Measurements from ENCODE around the gene SLC27A4.

SLC27A4 gene

GRCh38 chr9:128304971-128305288 is 35.4 kb upstream of the SLC27A4 start:
- no peak for DNase-seq (ENCODE audit: low spot score)
- no peak overlapping the region for H3K27ac ChIP-seq (ENCODE audit: poor library complexity, severe bottlenecking)

GRCh38 chr9:128309551-128309950 is 30.8 kb upstream of the SLC27A4 start:
- no peak for ATAC-seq (ENCODE audit: low read depth)
- Histone ChIP-seq H3K4me1 (ENCODE audit: insufficient read depth, poor library complexity, severe bottlenecking) (peaks cover 19% of the 10 kb centered on the region), H3K4me3 (ENCODE audit: severe bottlenecking) (no peak overlapping the region), H3K36me3 (ENCODE audit: low read depth) (peaks cover 40% of the 10 kb centered on the region), H3K27ac (ENCODE audit: poor library complexity, severe bottlenecking) (no peak overlapping the region), H3K9me3 (ENCODE audit: severe bottlenecking) (no peaks in the 10 kb centered on the region), H3K27me3 (ENCODE audit: insufficient read depth, poor library complexity, severe bottlenecking) (no peaks in the 10 kb centered on the region)
- DNase-seq (ENCODE audit: low spot score): no peak
- no peak for TF ChIP-seq CTCF (IDR thresholded peaks at IDR 0.05; ENCODE audit: poor library complexity, severe bottlenecking)

More at GRCh38 chr9:128304971-128305288, 35.4 kb upstream of the SLC27A4 start:
- H3K27me3 ChIP-seq (ENCODE audit: insufficient read depth, poor library complexity, severe bottlenecking): no peaks in the 10 kb centered on the region
- no peak for ATAC-seq (ENCODE audit: low read depth)
- no peak overlapping the region for H3K4me3 ChIP-seq (ENCODE audit: severe bottlenecking)
- no peaks in the 10 kb centered on the region for H3K9me3 ChIP-seq (ENCODE audit: severe bottlenecking)
- no peak for TF ChIP-seq CTCF (IDR thresholded peaks at IDR 0.05; ENCODE audit: poor library complexity, severe bottlenecking)
- H3K4me1 ChIP-seq (ENCODE audit: insufficient read depth, poor library complexity, severe bottlenecking): peaks cover 19% of the 10 kb centered on the region
- H3K36me3 ChIP-seq (ENCODE audit: low read depth): peaks cover 17% of the 10 kb centered on the region

GRCh38 chr9:128310461-128310860 is 29.9 kb upstream of the SLC27A4 start:
- DNase-seq (ENCODE audit: low spot score) (no peak), ATAC-seq (ENCODE audit: low read depth) (no peak)
- Histone ChIP-seq H3K27me3 (ENCODE audit: insufficient read depth, poor library complexity, severe bottlenecking) (no peaks in the 10 kb centered on the region), H3K36me3 (ENCODE audit: low read depth) (peaks cover 49% of the 10 kb centered on the region), H3K27ac (ENCODE audit: poor library complexity, severe bottlenecking) (no peak overlapping the region), H3K9me3 (ENCODE audit: severe bottlenecking) (no peaks in the 10 kb centered on the region), H3K4me1 (ENCODE audit: insufficient read depth, poor library complexity, severe bottlenecking) (peaks cover 19% of the 10 kb centered on the region), H3K4me3 (ENCODE audit: severe bottlenecking) (no peak overlapping the region)
- TF ChIP-seq CTCF (IDR thresholded peaks at IDR 0.05; ENCODE audit: poor library complexity, severe bottlenecking): no peak

- no peak overlapping the region for H3K4me3 ChIP-seq (ENCODE audit: severe bottlenecking)
- ATAC-seq (ENCODE audit: low read depth) (no peak), DNase-seq (ENCODE audit: low spot score) (no peak)
- H3K4me1 ChIP-seq (ENCODE audit: insufficient read depth, poor library complexity, severe bottlenecking): no peaks in the 10 kb centered on the region
- H3K9me3 ChIP-seq (ENCODE audit: severe bottlenecking): no peaks in the 10 kb centered on the region
- H3K36me3 ChIP-seq (ENCODE audit: low read depth): peaks cover 53% of the 10 kb centered on the region
- H3K27ac ChIP-seq (ENCODE audit: poor library complexity, severe bottlenecking): no peak overlapping the region
- no peaks in the 10 kb centered on the region for H3K27me3 ChIP-seq (ENCODE audit: insufficient read depth, poor library complexity, severe bottlenecking)
- TF ChIP-seq CTCF (IDR thresholded peaks at IDR 0.05; ENCODE audit: poor library complexity, severe bottlenecking): no peak
These were observed 25.6 kb upstream of the SLC27A4 start for GRCh38 chr9:128314697-128315096.

GRCh38 chr9:128316421-128316820 is 23.9 kb upstream of the SLC27A4 start:
- no peak for DNase-seq (ENCODE audit: low spot score)
- Histone ChIP-seq H3K9me3 (ENCODE audit: severe bottlenecking) (no peaks in the 10 kb centered on the region), H3K27ac (ENCODE audit: poor library complexity, severe bottlenecking) (no peak overlapping the region), H3K4me1 (ENCODE audit: insufficient read depth, poor library complexity, severe bottlenecking) (no peaks in the 10 kb centered on the region), H3K36me3 (ENCODE audit: low read depth) (peaks cover 48% of the 10 kb centered on the region), H3K4me3 (ENCODE audit: severe bottlenecking) (no peak overlapping the region), H3K27me3 (ENCODE audit: insufficient read depth, poor library complexity, severe bottlenecking) (no peaks in the 10 kb centered on the region)
- no peak for ATAC-seq (ENCODE audit: low read depth)
- no peak for TF ChIP-seq CTCF (IDR thresholded peaks at IDR 0.05; ENCODE audit: poor library complexity, severe bottlenecking)

All from RWPE2 (cell line).